Lower leg skin (tissue), 3 donors: ENCODE data around the gene PRDM13.

Experiments used
- POLR2A ChIP-seq, 2 donors: fragments of 450-650 bp; IDR thresholded peaks; one replicate each; pipeline ENCODE4 v1.6.1; 2016 to 2017; ENCODE audit warnings: antibody characterized with exemption in 2 of 2, mild to moderate bottlenecking in 1 of 2, moderate library complexity in 1 of 2
- TF ChIP-seq, protein P1 (sequence below), 3 donors: fragments of 450-650 bp; IDR thresholded peaks; one replicate each; pipeline ENCODE4 v1.5.1; 2016; ENCODE audit warnings: antibody characterized with exemption in 3 of 3, mild to moderate bottlenecking in 3 of 3, moderate library complexity in 2 of 3

DNA sequence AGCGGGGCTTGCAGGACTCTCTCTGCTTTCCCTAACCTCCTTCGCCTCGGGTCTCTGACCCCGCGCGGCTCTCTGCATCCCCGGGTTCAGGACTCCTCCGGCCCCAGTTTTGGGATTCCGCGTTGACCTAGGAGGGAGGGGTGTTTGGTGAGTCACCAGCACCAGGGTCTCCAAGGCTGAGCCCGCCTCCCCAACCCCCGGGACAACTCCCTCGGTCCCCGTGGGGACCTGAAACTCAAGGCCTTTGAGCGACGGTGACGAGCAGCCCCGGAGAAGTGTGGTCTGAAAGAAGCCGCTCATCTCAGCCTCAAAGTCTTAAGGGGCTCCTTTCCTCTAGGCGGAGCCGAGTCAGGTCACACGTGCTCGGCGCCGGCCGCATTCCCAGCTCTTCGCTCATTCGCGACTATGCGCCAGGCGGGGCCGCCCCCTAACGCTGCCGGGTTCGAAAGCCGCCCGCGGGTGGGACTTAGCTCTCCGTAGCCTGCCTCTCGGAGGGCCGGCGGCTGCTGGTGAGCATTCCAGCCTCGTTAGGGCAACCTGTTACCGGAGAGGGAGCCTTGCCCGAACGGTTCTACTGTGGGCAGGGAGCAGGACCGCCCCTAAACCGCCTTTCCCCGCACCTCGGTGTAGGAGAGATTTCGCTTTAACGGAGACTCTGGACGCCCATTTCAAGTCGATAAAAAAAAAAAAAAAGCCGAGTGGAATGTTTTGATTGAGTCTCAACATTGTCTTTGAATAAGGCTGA is 3.0 kb upstream of the PRDM13 start:
- TF ChIP-seq, protein P1, sequence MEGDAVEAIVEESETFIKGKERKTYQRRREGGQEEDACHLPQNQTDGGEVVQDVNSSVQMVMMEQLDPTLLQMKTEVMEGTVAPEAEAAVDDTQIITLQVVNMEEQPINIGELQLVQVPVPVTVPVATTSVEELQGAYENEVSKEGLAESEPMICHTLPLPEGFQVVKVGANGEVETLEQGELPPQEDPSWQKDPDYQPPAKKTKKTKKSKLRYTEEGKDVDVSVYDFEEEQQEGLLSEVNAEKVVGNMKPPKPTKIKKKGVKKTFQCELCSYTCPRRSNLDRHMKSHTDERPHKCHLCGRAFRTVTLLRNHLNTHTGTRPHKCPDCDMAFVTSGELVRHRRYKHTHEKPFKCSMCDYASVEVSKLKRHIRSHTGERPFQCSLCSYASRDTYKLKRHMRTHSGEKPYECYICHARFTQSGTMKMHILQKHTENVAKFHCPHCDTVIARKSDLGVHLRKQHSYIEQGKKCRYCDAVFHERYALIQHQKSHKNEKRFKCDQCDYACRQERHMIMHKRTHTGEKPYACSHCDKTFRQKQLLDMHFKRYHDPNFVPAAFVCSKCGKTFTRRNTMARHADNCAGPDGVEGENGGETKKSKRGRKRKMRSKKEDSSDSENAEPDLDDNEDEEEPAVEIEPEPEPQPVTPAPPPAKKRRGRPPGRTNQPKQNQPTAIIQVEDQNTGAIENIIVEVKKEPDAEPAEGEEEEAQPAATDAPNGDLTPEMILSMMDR (IDR thresholded peaks at IDR 0.05): no peak
- no peak for TF ChIP-seq POLR2A (IDR thresholded peaks at IDR 0.05)
